Measurements from ENCODE around the gene DAD1.

DAD1 gene

DNA sequence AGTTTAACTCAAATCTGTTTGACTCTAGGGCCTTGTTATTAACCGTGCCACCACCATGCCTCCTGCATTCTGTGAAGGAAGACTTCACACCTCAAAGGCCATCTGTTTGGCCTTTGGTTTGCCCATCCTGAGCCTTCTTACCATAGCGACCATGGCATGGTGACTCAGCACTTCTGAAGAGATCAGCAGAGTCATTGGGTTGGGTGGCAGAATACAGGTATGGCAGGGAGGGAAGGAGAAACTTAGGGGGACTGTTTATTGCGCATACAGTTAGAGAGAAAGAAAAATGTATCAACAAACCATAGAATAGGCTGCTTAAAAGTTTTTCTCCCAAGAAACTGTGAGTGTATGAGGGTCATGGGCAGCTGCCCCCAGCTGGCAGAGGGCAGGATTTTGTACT is 49.2 kb downstream of the DAD1 start:
- in situ Hi-C loops (cut with HindIII; ENCODE audit: low sequenced_read_pairs) = no loop called here

DNA sequence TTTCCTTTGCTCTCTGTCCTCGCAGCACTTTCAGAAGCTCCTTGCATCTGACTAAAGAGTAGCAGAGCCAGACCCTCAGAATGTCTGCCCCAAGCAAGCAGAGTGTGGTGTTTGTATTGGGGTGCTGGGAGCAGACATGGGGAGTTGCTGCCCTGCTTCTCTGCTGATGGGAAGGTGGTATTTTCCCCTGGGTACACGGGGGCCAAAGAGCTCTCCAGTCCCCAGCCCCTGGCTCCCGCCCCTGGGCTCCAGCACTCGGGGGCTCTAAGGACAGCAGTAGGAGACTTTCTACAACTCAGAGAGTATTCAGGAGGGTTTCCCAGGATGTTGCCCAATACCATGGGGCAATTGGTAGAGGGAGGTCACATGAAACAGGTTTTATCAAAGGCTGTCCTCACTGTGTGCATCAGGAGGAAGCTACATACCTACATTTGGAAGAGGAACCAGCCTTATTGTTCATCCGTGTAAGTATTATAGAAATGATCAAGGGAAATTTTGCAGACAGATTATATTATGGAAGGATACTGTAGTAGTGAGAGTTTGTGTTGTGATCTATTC is 50.3 kb downstream of the DAD1 start:
- in situ Hi-C loops (cut with HindIII; ENCODE audit: low sequenced_read_pairs) = no loop called here

DNA sequence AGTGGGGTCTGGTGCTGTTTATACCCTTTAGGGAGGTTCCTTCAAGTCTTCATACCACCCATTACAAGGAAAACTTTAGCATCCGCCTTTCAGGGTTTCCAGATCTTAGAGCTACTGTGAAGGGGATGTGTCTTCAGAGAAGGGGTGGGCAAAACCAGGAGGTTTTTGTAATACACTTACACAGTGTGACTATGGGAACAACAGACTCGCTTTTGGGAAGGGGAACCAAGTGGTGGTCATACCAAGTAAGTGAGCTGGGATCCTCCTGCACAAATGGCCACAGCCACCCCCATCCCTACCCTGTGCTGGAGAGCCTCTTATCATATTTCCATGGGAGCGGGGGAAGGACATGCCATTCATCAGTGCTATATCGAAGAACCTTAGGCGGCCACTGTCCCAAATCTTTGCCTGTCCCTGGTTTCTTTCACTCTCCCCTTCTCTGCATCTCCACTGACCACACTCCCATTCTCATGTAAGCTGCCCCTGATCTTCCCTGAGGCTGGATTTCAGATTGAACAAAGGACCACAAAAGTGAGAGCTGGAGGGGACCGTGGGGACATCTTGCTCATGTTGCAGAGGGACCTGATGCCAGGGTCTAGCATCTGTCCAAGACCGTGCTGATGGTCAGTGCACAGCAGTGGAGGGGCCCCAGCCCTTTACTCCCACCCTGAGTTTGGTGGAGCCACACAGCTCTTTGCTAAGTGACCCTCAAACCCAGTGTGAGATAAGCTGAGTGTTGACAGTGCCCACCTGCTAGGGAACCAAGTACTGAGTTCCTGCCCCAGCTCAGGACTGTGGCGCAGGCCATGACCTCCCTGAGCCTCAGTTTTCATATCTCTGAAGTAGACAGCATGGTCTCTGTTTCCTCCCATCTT is 51.4 kb downstream of the DAD1 start:
- in situ Hi-C loops (cut with HindIII; ENCODE audit: low sequenced_read_pairs) = no loop called here

DNA sequence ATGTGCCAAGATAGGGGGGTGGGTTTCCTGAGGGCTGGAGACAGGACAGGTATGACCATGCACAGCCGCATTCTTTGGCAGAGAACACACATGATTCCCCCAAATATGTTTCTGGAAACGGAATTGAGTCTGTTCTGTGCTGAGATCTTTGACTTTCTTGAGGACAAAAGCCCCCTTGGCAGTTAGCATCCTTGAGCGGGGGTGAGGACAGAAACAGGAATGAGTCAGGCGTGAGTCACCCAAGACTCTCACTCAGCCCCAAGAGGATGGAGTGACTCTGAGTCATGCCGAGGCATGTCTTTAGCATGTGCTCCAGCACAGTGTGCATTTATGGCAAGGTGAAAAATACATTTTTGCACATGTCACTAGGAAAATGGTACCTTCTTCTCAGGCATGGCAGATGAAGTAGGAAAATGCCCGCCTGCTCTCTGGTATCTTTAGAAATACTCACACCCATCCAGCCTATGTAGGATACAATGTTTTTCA is 52.1 kb downstream of the DAD1 start:
- in situ Hi-C loops (cut with HindIII; ENCODE audit: low sequenced_read_pairs) = no loop called here

DNA sequence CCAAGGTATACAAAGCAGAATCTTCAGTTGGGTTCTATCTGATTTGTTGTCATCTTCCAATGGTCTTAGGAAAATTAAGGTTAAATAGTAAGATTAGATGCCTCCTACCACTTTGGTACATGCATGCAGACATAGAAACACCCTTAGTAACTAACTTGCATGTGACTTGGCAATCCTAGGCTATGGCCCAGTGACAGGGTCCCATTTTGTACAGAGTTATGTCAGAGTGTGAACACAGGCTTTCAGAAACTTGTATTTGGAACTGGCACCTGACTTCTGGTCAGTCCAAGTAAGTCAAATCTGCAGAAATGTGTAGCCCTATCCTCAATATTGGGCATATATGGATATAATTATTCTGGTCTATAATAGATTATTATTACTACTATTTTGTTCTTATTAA is 53.1 kb downstream of the DAD1 start:
- in situ Hi-C loops (cut with HindIII; ENCODE audit: low sequenced_read_pairs) = no loop called here

DNA sequence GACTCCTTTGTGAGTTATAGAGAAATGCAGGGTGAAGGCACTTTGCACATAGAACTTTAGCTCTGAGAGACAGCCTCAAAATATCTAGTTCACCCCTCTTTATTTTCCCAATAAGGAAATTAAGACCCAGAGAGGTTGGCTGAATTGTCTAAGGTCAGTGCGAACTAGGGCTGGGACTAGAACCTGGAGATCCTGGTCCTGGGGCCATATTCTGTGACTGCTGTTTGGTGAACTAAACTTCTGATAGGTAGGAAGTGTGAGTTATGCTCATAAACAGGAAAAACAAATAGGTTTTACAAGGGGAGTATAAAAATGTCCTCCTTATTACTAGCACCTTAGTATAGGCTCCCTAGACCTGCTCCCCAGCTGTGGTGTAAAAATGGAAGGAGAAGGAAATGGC is 53.9 kb downstream of the DAD1 start:
- in situ Hi-C loops (cut with HindIII; ENCODE audit: low sequenced_read_pairs) = no loop called here

DNA sequence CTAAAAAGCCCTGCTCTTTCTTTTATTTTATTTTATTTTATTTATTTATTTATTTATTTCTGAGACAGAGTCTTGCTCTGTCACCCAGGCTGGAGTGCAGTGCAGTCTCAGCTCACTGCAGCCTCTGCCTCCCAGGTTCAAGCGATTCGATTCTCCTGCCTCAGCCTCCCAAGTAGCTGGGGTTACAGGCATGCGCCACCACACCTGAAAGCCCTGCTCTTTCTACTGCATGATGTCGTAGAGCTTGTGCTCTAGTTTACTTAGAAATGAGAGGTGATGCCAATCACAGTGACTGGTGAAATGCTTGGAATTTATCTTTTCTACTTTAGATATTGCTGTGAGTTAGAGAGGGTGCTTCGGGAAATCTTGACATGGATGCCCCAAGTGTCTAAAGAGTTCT is 54.5 kb downstream of the DAD1 start:
- in situ Hi-C loops (cut with HindIII; ENCODE audit: low sequenced_read_pairs) = no loop called here

DNA sequence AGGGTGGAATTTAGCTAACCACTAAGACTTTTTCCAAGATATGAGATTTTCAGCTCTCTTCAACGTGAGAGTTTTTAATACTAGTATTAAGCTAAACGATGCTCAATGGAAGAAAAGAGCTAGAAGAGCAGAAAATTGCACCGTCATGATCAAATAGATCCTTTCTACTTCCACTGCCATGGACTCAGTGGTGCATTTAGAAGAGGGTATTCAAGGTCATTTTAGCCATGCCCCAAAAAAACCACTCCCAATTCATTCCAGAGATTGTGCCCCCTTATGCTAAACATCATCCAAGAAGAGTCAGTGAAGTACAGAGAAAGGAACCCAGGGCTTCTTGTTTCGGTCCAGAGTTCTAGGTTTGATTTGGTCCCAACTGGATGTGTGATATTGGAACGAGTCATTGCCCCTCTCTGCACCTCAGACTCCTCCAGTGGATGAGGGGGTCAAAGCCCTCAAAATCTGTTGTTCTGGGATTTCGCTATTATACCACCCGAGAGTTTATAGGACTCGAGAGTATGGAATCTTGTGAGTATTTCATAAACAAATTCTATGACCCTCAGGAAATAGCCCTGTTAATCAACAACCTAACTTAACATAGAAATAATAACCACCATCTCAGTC is 55.2 kb downstream of the DAD1 start:
- in situ Hi-C loops (cut with HindIII; ENCODE audit: low sequenced_read_pairs) = no loop called here

DNA sequence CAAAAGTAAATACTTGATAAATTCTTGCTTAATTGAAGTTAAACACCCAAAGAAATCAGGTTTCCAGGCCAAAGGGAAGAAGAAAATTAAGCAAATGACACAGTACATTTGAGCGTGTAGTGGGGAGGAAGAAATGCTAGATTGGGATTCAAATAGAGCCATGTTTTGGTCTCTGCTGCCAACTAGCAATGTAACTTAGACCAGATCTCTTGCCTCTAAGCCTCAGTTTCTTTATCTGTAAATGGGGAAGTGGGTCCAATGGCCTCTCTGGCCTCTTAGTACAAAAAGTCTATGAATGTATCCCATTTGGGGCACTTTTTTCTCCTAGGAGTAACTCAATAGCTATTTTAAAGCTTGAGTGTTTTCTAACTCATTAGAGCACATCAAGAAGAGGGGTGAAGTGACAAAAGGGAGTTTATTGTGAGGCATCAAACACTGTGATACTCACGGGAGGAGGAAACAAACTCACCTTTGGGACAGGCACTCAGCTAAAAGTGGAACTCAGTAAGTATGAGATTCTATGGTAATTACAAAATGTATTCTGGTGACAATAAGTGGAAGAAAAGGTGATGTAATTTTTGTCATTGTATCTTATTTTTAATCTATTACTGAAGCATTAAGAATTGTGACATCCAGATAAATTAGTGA is 55.8 kb downstream of the DAD1 start:
- in situ Hi-C loops (cut with HindIII; ENCODE audit: low sequenced_read_pairs) = no loop called here

DNA sequence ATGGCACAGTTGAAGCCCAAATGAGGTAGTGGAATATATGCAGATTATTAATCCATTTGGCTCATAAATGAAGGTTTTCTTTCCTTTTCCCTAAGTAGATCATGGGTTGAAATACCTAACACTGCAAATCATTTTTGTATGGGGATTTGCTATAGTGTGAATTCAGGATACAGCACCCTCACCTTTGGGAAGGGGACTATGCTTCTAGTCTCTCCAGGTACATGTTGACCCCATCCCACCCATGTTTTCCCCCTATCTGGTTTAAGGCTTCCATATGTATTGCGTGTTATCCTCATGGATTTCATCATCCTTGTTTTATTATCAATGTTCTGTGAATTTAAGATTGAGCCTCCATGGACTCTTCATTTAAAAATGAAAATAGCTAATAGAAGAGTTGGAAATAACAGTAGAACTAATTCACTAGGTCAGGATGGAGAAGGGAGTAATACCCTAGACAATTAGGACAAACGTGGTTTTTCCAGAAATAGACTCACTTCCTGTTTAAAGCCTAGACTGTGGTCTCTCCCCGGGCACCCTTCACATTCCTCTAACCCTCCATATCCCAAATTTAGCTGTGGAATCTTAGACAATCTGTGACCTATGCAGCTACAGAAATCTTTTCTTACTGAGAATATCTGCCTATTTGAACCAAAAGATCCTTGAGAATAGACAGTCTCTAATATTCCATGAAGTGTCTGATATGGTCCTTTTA is 56.5 kb downstream of the DAD1 start:
- in situ Hi-C loops (cut with HindIII; ENCODE audit: low sequenced_read_pairs) = no loop called here

DNA sequence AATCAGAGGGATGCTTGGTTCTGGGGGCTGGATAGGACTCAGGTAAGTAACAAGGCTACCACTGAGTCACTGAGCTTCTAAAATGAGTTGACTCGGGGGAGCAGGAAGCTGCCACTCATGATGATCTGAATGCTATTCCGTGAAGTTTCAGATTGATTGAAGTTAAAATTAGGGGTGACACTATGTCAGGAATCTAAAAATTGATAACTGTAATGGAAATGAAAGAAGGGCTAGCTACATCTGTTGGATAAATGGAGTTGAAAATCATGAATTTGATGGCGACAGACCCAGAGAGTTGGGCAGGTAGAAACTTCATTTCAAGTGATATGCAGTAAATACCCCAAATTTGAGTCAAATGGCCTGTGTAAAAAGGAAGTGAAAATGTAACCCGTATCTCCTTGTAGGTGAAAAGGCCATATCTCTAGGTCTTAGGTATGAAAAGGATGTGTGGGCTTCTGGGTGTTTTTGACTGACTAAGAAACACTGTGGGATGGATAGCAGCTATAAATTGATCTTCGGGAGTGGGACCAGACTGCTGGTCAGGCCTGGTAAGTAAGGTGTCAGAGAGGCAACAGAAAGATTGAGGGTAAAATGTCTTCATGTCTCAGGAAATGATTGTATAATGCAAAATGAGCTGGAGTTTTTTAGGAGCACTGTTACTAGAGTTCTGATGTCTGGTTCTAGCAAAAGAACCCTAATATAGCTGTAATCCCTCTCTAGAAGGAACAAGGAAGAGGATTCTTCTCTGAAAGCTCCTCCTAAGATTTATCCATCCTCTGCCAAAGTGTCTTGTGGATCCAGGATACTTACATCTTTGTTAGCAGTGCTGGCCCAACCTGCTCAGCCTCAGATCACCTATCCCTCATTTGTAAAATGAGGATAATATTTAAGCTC is 57.3 kb downstream of the DAD1 start:
- in situ Hi-C loops (cut with HindIII; ENCODE audit: low sequenced_read_pairs) = no loop called here

DNA sequence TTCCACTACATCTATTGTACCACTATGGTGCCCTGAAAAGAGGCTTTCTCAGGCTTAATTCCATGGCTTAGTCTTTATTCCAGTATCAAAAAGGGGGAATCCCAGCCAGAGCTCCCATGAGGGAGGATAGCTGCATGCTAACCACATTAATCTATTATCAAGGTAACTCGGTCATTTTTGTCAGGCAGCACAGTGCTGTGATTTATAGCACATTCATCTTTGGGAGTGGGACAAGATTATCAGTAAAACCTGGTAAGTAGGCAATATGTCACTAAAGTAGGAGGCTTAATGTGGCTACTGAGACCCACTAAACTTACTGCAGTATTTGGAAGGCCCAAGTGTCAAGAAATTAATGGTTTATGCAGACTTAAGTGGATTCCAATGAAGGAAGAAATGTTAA is 58.9 kb downstream of the DAD1 start:
- in situ Hi-C loops (cut with HindIII; ENCODE audit: low sequenced_read_pairs) = no loop called here

DNA sequence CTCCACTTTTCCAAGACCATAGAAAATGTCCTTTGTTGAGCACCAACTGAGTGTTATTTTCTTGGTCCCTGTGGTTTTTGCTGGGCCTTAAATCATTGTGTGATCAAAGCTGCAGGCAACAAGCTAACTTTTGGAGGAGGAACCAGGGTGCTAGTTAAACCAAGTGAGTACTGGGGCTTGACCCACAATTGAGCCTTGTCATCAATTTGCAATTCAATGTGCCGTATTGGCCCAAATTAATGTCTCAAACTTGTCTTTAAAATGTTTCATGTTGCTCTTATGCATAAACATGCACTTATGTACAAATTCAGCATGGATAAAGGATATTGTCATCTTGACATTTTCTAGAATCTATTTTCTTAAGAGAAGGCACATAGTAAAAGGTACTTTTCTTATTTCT is 62.3 kb downstream of the DAD1 start:
- in situ Hi-C loops (cut with HindIII; ENCODE audit: low sequenced_read_pairs) = no loop called here

DNA sequence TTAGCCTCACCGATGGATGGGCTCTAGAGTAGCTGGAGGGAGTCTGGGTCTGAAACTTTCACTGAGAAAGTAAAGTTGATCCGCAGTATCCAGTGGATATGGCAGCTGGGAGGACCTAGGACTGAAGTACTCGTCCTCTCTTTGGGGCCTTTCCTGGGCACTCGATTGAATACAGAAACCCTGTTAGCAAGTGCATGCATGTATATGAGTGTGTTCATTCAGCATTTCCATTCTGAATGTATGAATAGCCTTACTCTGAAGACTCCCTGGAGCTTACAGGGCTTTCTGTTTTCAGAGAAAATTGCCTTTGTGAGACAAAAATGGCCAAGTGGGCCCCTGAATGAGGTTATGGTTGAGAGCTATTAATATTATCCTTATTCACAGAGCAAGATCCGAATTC is 62.8 kb downstream of the DAD1 start:
- in situ Hi-C loops (cut with HindIII; ENCODE audit: low sequenced_read_pairs) = no loop called here

DNA sequence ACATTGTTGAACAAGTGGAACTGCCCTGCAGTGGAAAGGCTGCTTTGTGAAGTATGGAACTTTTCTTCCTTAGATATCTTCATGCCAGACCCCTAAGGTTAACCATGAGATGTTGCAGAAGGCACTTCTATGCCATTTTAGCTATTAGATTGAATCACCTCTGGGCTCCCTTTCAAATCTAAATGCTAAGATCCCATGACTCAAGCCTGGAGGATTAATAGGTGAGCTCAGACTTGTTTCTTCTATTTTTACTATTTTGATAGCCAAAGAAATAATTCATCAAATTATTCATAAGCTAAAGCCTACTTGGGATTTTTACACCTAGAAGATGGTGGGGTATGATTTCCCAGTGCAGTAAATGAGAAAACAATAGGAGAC is 64.3 kb downstream of the DAD1 start:
- in situ Hi-C loops (cut with HindIII; ENCODE audit: low sequenced_read_pairs) = loop anchor here (5.0 kb wide), 1 partner anchor 38 kb away; no protein-coding TSS in a partner anchor

DNA sequence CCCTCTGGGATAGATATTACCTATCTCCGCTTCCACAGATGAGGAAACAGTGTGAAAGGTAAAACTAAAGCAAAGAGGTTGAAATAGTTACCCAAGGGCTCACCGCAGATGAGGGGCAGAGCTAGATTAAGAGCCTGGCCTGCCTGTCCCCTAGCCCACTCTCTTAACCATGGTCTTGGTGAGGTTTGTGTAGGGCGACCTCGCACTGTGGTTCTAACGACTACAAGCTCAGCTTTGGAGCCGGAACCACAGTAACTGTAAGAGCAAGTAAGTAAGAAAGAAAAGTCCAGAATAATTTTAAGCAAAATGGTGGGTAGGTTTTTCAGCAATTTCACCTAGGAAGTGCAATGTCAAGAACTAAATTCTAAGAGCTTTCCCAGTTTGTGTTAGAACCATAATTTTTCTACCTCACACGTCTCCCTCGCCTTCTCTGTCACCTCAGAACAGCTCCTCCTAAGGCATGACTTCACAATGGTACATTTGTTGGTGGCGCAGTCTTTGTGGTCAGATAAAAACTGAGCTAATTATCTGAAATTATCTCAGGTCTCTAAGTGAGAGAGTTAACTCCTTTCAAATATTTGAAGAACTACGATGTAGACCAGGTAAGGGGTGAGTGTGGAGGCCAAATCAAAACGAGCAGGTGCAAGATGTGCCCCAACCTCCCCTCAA is 64.8 kb downstream of the DAD1 start:
- in situ Hi-C loops (cut with HindIII; ENCODE audit: low sequenced_read_pairs) = loop anchor here (5.0 kb wide), 1 partner anchor 38 kb away; no protein-coding TSS in a partner anchor

DNA sequence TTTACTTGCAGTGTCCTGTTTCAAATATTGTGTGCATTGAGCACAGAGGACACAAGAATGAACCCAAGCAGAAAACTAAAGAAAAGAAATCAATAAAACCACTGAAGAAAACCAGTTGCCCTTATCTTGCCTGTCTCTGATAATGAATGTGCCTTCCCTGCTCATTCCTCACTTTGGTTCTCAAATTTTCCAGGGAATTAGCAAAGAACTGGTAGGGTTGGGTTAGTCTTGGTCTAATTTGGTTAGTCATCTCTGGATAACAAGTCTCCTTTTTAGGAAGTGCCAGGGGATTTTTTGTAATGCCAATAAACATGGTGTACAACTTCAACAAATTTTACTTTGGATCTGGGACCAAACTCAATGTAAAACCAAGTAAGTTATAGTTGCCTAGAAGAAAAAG is 65.7 kb downstream of the DAD1 start:
- in situ Hi-C loops (cut with HindIII; ENCODE audit: low sequenced_read_pairs) = loop anchor here (5.0 kb wide), 1 partner anchor 39 kb away; no protein-coding TSS in a partner anchor

DNA sequence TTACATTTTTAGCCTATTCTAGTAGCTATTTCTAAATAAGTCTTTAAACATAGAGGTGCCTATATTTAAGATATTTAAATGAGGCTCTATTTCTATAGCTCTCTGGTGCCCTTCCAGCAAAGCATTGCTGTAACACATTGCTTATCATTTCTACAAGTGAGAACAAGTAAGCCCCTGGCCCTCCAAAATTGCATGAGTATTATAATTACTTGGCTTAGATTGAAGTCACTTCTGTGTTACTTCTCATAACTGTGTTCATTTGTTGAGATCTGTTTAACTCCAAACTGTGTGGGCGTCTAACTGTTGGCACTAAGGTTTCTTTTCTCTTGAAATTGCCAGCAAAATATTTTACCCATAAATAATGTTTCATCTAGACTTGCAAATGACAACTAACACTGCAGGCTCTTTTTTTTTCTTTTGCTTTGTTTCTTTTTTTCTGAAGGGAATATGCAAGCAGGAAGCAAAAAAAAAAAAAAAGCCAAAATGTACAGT is 66.5 kb downstream of the DAD1 start:
- in situ Hi-C loops (cut with HindIII; ENCODE audit: low sequenced_read_pairs) = loop anchor here (5.0 kb wide), 1 partner anchor 40 kb away; no protein-coding TSS in a partner anchor
